SH-SY5Y (cell line): ENCODE results near the gene ZCWPW2.
A peak's percentile ranks its signal among the peaks of the same experiment; 100 is the strongest.

Source experiments
- GATA2 ChIP-seq: IDR thresholded peaks from 2 replicates; pipeline ENCODE4 v1.6.1; 2011; ENCODE audit warnings: mild to moderate bottlenecking, low read depth, low read length
- GATA3 ChIP-seq: IDR thresholded peaks from 2 replicates; pipeline ENCODE4 v1.6.1; 2011; ENCODE audit warnings: low read depth, mild to moderate bottlenecking, low read length, moderate library complexity

The ZCWPW2 gene

DNA sequence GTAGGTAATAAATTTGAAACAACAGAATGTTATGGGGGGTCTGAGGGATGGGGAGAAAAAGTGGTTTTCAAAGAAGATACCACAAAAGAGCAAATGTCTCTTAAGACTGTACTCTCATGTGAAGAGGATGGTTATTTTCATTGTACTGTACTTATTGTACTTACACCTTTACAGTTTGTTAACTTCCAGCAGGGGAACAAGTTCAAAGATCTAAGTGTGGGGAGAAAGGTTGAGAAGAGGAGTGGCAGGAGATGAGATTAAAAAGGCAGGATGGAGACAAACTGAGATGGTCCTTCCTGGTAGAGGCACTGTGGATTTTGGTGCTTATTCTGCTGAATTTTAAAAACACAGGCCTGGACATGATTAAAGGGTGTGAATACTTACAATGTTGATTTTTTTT, 5.4 kb upstream of the ZCWPW2 start:
- TF ChIP-seq GATA3 (no peak), GATA2 (no peak)

GRCh38 chr3:28345690-28346089, 2.8 kb upstream of the ZCWPW2 start:
- TF ChIP-seq GATA2 (no peak), GATA3 (no peak)

DNA sequence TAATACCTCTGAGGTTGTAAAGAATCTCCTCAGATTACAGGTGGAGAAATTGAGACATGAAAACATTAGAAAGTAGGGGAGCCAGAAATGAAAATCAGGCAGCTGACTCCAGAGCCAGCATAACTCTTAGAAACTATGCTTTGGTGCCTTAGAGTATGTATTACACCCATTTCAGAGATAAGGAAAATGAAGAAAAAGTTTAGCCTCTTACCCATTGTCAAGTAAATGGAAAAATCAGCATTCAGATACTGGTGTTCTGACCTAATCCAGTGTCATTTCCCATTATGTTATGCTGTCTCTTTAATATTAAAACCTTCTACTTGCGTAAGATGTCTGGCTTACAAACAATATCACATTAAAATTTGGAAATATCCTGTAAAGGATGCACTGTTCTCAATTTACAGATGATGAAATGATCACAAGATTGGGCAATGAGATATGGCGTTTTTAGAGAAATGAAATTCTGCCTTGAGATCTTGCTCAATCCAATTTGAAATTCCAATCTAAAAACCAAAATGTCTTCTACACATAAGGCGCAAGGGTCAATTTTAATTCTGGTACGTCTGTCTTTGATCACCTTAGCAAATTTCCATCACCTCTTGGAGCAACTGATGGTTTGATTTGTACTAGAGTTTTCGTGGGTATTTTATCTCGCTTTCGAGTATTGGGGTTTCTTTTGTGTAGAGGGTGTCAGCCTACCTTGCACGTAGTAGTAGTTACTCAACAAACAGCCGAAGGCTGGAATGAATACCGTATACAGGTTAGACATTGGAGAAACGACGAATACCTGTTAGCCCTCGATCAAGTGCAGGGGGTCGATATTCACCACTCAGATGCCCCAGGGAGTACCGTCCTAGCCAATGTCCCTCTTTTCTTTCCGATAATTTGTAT, 902 bp upstream of the ZCWPW2 start:
- 0 out of 2 replicates have a peak, but pooled peaks have one; percentile 14 for TF ChIP-seq GATA3
- TF ChIP-seq GATA2, result 0 out of 2 replicates have a peak, but pooled peaks have one; percentile 19

GRCh38 chr3:28348265-28348628, 274 bp upstream of the ZCWPW2 start:
- TF ChIP-seq GATA2 (no peak), GATA3 (no peak)

DNA sequence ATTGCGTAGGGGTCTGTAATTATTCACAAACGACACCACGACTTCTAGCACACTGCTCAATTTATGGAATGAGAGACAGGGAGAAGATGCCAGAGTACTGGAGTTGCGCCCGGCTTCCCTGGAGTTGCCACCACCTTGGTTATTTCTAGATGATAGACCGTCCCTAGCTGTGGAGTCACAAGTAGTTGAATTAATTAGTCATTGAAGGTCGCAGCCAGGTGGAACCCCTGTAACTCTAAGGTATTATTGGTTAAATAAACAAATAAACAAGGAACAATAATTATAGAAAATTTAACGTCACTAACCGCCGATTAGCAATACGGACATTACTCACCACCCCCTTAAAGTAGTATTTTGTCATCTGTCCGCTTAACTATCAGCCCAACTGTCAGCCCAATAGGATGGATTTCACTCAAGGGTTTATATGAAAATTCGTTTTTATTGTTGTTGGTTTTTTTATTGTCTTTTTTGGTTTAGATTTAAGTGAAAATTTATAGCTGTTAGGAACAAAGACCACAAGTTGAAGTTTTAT, 1.0 kb downstream of the ZCWPW2 start:
- TF ChIP-seq GATA2, result no peak
- no peak for TF ChIP-seq GATA3

DNA sequence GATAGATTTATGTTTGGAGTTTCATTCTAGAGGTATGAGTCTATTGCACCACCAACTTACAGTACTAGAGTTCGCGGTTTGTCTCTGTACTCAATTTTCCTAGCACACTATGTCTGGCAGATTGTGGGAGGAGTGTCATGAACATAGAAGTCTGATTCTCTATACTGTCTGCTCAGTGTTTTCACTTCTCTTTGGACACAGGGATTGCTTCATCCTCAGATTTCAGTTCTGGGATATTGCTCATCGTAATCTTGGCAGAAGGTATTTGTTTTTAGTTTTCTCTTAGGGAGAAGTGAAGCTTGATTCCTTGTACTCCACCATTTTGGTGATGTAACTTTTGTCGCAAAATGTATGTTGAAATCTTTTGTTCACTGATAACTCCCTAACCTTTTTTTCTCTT, 27.9 kb downstream of the ZCWPW2 start:
- TF ChIP-seq GATA3 (no peak), GATA2 (no peak)

- TF ChIP-seq GATA3, result no peak
- no peak for TF ChIP-seq GATA2
Measured at GRCh38 chr3:28386049-28386448, 37.5 kb downstream of the ZCWPW2 start.

DNA sequence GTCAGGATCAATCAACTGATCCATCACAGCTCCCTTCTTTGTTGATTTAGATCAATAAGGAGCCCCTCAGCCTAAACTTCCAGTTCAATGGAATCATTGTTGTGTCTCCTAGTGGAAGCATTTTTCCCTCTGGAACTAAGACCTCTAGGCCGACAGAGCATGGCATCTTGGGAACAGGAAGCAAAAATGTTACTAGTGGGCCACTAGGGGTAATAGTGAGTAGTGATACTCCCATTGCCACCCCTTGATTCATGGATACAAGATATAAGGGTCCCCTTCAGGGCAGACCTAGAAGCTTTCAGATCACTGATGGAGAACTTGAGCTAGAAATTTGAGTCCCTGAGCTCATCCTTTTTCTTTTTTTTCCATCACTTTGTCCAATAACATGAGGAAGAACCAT, 40.5 kb downstream of the ZCWPW2 start:
- TF ChIP-seq GATA3 (no peak), GATA2 (no peak)

DNA sequence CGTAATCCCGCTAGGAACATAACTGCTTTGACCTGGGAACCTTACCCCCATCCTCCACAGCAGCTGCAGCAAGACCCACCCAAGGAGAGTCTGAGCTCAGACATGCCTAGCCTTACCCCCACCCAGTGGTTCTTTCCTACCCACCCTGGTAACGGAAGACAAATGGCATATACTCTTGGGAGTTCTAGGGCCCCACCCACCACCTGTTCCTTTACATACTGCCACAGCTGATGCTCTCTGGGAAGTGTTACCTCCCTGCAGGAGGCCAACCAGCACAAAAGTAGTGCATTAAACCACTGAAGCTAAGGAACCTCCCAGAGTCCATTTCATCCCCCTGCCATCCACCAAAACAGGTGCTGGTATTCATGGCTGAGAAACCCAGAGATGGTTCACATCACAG, 50.7 kb downstream of the ZCWPW2 start:
- TF ChIP-seq GATA3, result no peak
- no peak for TF ChIP-seq GATA2

DNA sequence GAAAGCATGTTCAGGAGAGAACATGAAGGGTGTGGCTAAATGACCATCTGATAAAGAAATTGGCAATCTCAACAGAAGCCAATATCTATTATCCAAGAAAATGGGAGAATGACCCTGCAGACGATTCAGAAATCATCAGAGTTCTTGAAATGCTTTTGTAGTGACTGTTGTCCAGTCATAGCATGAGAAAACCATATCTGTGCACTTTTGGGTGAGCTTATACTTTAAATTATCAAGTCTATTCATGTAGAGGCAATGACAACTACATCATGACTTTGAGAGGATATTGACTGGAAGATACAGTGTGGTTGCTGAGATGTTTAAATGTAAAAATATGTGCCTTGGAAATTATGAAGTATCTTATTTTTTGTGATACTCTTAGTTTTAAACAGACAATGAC, 57.7 kb downstream of the ZCWPW2 start:
- TF ChIP-seq GATA3, result no peak

DNA sequence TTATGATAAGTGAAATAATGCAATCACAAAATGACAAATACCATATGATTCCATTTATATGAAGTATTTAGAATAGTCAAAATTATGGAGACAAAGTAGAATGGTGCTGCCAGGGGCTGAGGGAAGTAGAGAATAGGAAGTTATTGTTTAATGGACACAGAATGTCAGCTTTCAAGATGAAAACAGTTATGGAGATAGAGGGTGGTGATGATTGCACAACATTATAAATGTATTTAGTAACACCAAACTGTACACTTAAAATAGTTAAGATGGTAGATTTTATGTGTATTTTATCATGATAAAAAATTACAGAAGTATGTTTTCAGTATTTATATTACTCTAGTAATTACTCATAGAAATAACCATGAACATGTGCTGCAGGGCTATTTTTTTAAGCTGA, 100.9 kb downstream of the ZCWPW2 start:
- TF ChIP-seq GATA3 (no peak), GATA2 (no peak)

GRCh38 chr3:28462866-28463265, 114.3 kb downstream of the ZCWPW2 start:
- TF ChIP-seq GATA2, result no peak
- no peak for TF ChIP-seq GATA3

GRCh38 chr3:28467414-28467813, 118.9 kb downstream of the ZCWPW2 start:
- TF ChIP-seq GATA2, result no peak
- TF ChIP-seq GATA3, result no peak

DNA sequence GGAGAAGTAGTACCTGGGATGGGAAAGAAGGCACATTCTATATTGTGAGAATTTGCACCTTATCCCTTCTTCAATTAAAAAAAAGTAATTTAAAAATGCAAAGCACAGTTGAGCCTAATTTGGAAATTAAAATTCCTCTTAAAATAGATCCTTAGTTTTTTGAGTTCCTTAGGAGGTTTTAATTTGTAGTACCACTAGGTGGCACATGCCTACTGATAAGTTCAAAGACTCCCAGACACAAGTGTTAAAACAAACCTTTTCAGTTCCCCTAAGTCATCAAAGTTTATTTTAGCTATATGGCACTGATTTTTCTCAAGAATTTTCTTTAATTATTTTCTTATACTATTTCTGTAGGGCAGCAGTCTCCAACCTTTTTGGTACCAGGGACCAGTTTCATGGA, 127.7 kb downstream of the ZCWPW2 start:
- TF ChIP-seq GATA3 (no peak), GATA2 (no peak)

DNA sequence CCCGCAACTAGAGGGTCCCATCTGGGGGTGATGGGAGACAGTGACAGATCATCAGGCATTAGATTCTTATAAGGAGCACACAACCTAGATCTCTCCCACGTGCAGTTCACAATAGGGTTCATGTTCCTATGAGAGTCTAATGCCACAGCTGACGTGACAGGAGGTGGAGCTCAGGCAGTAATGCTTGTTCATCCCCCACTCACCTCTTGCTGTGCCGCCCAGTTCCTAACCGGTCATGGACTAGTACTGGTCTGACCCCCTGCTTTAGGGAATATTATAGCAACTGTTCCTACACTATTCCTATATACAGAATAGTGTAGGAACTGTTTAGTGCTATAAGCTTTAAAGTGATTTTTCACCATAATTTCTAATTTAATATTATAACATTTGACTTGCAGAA, 128.2 kb downstream of the ZCWPW2 start:
- no peak for TF ChIP-seq GATA3
- no peak for TF ChIP-seq GATA2

DNA sequence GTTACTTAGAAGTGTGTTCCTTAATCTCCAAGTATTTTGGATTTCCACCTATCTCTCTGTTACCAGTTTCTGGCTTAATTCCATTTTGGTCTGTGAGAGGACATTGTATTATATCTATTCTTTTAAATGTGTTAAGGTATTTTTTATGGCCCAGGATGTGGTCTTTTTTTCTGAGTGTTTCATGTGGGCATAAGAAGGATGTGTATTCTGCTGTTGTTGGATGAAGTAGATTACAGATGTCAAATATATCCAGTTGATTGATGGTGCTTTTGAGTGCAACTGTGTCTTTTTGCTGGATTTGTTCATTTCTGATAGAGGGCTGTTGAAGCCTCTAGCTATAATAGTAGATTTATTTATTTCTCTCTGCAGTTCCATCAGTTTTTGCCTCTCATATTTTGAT, 136.6 kb downstream of the ZCWPW2 start:
- TF ChIP-seq GATA2 (no peak), GATA3 (no peak)
